Epidermal melanocyte (primary cell): Measurements from ENCODE around the gene SCUBE2.
"Not testable (repeated sequence)": the region's sequence is repeated elsewhere in the genome, so short reads cannot be mapped to it uniquely, and the experiment has no call there.

Experiments
- DNase-seq: peaks from one replicate; pipeline ENCODE4 v3.0.0; 2011; ENCODE audit warnings: low spot score; ENCODE audit not compliant: insufficient read length

Gene SCUBE2

DNA sequence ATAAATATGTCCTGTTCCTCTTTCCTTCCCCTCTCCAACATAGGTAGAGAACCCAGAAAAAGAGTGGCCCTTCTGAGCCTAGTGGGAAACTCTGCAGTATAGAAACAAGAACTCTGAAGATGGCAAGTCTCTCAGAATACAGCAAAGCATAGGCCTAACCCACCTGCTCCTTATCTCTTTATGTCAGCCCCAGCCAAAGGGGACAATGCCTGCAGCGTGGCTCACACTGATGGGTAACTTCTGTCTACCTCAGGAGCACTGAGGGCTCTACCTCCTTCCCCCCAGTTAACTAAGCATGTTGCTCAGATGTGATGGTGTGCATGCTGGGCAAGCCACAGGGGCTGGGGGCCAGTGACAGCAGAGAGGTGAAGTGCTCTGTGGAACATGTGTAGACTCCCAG lies 82.7 kb downstream of the SCUBE2 start:
- DNase-seq = no peak

DNA sequence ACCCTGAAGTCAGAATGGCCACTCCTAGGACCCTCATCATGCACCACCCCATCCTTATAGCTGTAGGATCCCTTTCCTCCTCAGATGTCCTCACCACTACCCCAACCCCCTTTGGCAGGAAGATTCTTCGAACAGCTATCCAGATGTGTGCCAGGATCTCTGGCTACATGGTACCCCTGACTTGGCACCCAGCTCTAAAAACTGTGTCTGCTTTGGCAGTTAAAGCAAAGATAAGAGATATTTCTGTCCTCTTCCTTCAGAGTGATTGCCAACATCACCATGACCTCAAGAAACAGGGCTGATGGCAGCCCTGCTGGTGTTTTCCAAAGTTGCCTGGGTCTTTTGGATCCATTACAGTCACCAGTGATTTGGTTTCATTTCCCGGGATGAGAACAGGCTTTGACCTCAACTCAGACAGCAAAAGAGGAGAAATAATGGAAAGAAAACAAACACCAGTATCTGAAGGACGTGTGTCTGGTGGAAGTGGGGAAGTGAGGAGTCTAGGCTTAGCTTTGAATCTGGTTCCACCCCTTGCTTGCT lies 83.3 kb downstream of the SCUBE2 start:
- DNase-seq = no peak

DNA sequence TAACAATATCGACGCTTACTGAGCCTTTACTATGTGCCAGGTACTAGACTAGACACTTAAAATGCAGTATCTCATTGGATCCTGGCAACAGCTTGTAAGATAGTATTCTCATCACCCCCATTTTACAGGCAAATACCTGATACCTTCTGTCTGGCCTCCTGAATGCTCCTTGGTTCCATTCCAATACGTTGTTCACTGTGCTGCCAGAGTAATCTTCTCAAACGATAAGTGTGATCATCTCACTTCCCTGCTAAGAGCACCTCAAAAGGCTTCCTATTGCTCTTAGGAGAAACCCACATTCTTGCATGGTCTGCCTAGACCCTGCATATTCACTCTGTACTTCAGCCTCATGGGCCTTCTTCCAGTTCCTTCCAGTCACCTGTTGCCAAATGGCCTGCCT lies 86.3 kb downstream of the SCUBE2 start:
- no peak for DNase-seq

DNA sequence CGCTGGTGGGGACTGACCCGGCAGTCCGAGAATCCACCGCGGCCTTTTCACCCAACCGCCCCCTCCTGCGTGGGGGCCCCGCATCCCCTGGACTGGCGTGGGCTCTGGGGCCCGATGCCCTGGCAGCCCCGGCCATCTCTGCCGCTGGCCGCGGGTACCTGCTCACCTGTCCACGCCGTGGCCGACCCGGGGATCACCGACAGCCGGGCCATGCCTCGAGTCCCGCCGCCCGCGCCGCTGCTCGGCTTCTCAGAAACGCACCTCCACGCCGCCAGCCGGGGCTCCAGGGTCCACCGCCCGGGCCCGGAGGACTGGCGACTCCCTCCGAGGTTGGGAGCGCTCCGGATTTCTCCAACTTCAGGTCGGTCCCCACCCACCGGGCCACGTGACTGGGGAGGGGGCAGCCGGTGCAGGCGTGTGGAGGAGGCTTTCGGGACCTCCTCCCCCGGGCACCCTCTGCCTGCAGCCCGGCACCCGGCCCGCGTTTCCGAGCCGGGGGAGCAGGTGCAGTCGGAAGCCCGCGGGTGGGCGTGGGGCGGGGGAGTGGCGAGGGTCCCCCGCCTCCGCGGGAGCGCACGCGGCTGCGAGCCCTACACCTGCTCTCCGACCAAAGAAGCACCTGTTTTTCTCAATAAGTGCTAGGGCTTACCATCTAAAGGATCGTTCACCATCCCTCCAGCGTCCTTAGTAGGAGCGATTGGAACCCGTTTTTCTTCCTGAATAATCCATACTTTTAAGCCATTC lies 87.0 kb downstream of the SCUBE2 start:
- no peak for DNase-seq

DNA sequence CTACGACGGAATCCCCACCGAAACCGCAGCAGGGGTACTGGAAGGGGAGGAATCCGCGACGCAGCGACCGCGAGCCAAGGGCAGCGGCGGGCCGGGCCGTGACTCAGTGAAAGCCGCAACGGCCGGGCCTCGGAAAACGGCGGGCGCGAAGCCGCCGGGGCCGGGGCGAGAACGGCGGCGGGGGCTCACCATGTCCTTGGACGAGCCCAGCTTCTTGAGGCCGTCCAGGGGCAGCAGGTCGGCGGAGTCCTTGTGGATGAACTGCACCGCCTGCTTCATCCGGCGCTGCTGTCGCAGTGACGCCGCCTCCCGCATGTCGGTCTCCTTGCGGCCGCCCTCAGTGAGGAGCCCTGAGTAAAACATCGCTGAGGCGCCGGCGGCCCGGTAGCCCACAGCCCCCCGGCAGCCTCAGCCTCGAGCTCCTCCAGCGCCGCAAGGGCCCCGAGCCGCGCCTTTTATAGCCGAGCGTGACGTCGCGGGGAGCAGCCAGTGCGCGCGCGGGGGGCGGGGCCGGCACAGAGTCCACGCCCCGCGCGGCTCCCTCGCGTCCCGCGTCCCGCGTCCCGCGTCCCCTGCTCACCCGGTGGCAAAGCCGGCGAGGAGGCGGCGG lies 87.7 kb downstream of the SCUBE2 start, which contains the start of gene NRIP3:
NRIP3 (minus strand) TSS at position 429 of the 610 bp plus-strand sequence; CDS start at position 363, 66 bp downstream.
- peak; percentile 63 for DNase-seq

DNA sequence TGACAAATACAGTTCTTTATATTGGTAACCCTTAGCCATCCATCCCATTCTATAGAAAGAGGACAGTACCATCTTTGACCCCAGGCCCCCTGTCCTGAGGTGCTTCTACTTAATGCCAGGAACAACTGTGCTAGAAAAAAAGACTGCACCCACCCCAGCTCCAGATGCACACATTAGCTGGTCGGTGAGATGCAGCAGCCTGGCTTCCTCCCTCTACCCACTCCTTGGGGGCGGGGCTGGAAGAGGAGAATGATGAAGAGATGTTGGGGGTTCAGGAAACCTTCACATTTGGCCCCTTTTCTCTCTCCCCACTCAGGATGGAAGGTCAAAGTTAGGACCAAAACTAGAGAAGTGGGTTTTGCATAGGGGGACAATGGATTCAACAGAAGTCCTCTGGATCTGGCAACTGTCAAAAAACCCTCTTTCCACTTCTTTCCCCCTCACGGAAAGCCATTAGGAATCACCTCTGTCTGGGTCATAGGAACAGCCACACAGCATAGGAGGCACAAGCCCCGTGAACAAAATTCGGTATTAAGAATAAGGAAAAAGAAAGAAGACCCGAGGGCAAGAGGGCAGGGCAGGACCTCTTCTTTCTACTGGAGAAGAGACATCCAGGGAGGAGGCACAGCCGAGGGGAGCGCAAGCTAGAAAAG lies 88.4 kb downstream of the SCUBE2 start:
- DNase-seq = no peak

DNA sequence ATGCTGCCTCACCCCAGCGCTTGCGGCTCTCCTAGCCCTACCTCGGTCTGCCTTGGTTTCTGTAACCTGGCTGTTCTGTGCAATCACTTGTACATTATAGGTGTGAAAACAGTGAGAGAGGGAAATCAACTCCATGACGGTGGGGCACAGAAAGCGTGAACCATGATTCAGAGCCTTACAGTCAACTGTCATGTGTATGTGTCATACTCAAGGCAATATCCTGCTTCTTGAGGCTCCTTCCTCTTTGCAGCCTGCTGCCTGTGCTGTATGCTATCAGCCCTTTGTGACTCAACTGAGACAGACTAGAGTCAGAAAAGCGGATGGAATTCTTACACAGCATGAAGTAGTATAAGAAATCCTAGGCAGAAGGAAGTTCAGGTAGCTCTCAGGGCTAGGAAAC lies 89.7 kb downstream of the SCUBE2 start:
- DNase-seq = no peak

DNA sequence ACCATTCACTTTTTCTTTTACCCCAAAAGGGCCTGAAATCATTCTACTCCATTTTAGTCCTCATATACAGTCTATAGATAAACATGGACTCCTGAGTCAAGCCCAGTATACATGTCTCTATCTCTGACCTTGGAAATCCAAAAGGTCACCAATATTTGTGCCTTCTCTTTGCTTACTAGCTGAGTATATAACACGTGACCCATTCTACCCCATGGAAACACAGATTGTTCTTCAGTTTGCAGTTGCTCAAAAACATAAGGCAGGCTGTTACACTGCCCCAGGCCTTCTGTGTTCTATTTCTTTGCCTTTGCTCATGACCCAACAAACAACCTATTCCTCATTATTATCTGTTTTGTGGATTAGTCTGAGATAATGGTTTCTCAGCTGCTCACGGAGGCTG lies 93.4 kb downstream of the SCUBE2 start:
- no peak for DNase-seq

DNA sequence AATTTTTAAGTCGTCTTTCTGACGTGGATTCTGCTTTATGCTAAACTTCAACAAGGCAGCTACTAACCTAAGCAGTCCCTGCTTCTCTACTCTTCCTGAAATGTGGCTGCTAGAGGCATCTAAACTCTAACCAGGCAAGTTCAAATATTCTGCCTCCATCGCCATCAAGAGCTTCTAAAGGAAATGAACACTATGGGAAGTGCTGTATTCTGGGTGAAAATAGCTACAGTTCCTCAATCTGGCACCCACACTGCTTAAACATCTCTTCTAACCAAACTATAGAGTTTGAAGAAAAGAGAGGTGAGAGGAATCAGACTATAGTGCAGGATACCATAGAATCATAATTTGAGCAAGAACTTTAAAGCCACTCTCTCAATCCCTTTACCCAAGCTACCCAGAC lies 93.9 kb downstream of the SCUBE2 start:
- no peak for DNase-seq

DNA sequence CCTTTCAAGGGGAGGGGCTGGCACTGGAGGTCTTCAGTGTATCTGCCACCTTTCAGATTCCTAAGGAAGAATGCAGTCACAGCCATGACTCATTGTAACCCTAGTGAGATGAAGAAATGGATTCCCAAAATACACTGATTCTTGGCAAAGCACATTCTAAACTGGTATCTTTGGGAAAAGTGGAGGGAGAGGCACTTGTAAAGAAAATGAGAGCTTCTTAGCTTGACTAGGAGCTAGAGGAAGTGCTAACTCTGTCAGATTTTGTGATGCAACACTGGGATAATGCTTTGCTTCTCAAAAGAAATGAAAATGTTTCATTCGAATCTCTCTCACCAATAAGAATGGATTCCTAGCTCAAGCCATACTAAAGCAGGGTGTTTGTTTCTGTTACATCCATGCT lies 101.9 kb downstream of the SCUBE2 start:
- no peak for DNase-seq

DNA sequence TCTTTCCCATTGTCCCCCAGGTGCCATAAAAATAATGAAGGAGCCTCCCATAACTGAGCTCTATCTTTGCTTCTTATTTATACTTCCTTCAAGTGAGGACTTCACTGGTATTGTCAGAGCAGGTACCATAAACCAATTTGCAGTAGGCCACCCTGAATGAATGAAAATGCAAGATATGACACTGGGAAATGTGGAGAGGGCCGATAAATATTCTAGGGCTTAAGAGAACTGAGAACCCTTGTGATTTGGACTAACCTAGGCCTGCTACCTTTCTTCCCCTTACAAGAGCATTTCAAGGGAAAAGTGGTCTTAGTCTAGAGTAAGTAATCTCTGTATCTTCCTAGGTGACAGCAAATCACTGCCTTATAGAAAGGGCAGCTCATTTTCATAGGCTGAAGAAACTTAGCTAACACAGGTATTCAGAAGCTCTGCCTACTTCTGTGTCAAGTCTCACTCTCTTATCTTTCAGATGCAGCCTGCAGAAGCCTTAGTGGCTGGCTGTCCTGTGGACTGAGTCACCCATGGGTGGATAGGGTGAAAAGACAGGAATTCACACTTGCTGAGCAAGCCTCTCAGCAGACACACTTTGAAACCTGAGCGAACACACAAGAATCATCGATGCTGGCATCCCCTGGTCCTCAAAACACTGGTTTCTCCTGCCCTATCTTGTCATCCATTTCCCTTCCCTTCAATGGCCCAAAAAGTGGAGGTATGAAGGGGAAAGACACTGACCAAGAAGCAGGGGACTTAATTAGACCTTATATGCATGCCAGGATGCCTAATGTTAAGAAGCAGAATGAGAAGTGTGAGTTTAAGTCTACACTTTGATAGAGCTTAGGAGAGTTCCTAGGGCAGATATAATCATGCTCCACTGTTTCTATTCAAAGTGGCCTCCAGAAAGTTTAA lies 102.8 kb downstream of the SCUBE2 start:
- DNase-seq = no peak

DNA sequence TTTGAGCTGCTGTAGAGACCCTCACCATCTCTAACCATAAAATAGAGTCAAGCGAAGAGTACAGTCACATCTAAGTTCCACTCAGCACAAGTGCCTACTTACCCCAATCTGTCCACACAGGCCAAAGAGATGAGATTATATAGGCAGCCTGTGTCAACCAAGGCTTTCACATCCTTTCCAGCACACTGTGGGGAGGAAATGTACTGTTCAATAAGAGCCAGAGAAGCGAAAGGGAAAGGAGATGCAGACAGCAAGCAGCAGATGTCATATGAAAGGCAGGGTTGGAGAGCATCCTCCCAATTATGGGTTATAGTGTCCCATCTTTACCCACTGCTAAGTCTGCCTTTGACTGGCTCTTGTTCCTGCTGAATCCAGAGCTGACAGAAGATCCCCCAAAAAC lies 104.0 kb downstream of the SCUBE2 start:
- DNase-seq = no peak

DNA sequence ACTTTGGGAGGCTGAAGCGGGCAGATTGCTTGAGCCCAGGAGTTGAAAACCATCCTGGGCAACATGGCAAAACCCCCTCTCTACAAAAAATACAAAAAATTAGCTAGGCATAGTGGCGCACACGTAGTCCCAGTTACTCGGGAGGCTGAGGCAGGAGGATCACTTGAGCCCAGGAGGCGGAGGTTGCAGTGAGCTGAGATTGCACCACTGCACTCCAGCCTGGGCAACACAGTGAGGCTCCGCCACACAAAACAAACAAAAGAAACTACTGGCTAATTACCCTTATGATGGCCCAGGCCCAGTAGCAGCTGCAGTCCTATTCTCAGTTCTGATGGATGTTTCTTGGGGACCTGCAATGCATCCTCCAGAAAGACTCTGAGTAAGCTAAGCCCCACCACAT lies 104.6 kb downstream of the SCUBE2 start:
- not testable (repeated sequence) for DNase-seq

DNA sequence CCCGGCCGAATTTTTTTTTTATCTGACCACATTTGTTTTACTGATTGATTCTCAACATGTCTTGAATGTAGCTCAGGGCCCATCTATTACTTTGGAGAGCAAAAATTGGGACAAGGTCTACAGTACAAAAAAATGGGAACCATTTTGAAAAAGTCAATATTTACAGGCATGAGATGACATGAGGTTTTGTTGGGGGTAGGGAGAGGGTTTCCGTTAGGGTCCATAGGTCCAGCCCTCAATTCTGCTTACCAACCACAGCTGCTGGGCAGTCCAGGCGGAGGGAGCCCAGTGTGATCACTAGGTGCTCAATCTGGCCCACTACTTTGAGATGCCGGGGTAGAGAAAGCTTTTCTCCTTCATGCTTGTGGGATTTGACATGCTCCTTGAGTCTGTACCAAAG lies 105.9 kb downstream of the SCUBE2 start:
- no peak for DNase-seq

DNA sequence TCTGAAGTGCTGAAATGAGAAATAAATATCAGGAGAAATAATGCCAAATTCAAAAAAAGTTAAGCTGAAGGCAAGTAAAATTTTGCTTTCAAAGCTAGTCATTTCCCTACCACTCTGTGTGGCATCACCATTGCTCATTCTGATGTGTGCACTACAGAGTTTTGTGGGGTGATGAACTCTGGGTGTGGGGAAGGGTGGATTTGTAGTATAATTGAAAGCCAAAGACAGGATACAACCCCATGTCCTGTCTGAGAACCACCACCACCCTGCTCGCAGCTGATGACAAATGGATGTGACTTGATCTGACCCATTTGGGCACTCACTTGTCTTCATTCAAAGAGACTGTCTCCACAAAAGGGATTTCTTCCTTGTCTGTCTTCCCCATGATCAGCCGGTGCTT lies 107.8 kb downstream of the SCUBE2 start:
- DNase-seq = no peak

DNA sequence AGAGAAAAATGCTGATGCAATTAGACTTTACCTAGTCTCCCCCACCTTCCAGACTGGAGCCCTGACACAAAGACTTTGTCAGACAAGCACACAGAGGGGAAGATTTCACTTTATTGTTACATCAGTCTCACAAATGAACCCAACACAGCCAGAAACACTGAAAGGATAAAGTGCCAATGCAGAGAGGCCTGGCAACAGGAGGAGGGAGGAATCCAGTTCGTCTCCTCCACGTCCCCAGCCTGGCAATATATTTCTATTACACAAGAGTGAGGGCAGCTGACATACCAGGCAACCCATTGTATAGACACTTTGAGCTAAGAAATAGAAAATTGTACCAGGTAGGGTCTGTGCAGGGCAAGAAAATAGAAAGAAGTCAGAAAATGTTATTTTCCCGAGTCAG lies 110.9 kb downstream of the SCUBE2 start:
- no peak for DNase-seq

DNA sequence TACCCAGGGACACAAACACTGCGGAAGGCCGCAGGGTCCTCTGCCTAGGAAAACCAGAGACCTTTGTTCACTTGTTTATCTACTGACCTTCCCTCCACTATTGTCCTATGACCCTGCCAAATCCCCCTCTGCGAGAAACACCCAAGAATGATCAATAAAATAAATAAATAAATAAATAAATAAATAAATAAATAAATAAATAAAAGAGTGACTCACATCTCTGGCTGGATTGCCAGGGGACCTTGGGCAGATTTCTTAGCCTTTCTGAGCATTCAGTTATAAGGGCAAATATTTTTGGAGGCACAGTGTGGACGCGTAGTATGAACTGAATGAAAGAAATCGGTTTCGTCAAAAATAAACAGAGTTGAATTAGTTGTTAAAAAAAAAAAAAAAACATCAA lies 112.0 kb downstream of the SCUBE2 start:
- not testable (repeated sequence) for DNase-seq

DNA sequence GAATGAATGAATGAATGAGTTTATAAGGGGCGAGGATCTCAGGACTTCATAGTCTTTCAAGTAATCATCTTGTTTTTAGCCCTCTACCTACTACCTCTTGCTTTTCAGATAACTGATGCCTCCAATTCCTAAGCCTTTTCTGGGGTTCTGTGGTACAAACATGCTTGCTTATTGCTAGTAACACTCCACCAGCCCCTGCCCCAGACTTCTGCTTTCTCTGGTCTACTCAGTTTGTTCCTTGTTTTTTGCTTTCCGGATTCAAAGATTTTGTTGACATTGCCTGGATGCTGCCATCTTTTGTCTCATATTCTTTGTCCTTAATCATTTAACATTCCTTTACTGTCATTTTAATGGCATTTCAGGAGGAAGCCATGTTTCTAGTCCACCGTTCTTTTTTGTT lies 118.3 kb downstream of the SCUBE2 start:
- no peak for DNase-seq

DNA sequence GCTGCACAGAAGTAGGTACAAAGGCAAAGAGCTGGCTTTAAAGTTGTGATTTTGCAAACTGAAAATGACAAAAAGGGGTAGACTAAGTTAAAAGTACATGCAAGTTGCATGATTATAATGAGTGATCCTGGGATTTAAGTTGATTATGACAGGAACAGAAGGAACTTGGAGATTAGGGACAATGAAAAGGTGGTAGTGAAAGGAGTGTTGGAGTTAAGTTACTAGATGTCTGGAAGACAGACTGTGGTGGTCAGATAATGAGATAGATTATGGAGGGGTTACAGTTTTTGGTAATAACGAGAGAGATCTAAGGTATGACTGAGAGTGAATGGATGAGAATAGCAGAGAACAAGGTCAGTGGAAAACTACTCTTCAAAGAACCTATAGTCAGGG lies 119.5 kb downstream of the SCUBE2 start:
- DNase-seq = no peak

DNA sequence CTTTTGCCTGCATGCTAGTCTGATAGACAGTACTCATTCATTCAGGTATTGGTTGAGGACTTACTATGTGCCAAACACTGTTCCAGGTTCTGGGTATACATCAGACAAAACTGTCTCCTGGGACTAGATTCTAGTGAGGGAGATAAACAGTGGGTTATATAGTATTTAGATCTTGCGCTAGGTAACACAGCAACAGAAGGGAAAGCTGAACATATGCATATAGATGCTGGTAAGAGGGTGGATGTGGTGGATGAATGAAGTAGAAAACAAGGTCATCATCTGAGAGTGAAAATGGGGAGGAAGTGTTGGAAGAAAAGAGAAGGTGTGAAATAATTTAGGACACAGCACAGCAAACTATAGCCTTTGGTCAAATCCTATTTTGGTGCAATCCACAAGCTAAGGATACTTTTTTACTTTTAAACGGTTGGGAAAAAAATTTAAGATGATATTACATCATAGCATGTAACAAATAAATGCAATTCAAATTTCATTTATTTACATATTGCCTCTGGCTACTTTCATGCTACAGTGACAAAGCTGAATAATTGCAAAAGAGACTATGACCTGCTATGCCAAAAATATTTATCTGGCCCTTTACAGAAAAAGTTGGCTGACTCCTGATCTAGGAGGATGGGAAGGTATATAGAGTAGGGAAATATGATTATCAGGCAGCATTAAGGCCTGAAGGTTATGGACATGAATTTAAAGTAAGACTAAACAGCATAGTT lies 120.0 kb downstream of the SCUBE2 start:
- DNase-seq = no peak
